ENCODE results near the gene CALM3.

DNA sequence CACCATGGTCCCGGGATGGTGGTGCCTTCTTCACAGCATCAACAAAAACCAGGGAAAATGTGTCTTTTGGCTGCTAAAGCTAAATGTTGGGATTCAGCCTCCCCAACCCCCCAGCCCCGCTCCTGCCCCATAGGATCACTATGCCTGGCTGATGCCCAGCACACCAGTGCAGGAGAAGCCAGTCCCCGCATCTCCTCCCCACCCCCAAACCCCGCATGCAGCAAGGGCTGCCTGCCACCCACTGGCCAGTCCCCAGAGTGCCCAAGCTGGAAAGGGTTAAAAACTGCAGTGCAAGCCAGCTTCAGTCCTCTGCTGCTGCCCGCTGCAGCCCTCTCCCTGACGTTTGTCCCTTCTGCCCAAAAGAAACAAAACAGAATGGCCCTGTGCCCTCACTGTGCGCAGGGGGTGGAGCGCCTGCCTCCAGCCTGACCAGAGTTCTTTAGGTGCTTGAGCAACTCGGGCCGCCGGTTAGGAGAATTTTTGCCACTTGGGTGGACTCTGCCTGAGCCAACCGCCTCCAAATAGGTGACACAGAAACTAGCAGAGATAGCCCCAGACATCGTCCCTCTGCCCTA, 3.7 kb downstream of the CALM3 start:
- TF ChIP-seq MYC (IDR thresholded peaks at IDR 0.05; ENCODE audit: low read depth, low read length) (no peak), POLR2AphosphoS5 (IDR thresholded peaks at IDR 0.05; ENCODE audit: insufficient read depth, low read depth, low read length) (no peak), POLR2A (IDR thresholded peaks at IDR 0.05; ENCODE audit: low read depth, low read length) (no peak), EZH2 (IDR thresholded peaks at IDR 0.05; ENCODE audit: borderline replicate concordance, low read depth, low read length, severe bottlenecking) (no peak), GATA2 (IDR thresholded peaks at IDR 0.05; ENCODE audit: insufficient read depth, insufficient read length, low read depth, low read length) (no peak), JUN (IDR thresholded peaks at IDR 0.05; ENCODE audit: borderline replicate concordance, insufficient read depth, insufficient read length, low read depth) (no peak), FOS (IDR thresholded peaks at IDR 0.05; ENCODE audit: borderline replicate concordance, insufficient read depth, low read length) (no peak)
- TF ChIP-seq, protein P1, sequence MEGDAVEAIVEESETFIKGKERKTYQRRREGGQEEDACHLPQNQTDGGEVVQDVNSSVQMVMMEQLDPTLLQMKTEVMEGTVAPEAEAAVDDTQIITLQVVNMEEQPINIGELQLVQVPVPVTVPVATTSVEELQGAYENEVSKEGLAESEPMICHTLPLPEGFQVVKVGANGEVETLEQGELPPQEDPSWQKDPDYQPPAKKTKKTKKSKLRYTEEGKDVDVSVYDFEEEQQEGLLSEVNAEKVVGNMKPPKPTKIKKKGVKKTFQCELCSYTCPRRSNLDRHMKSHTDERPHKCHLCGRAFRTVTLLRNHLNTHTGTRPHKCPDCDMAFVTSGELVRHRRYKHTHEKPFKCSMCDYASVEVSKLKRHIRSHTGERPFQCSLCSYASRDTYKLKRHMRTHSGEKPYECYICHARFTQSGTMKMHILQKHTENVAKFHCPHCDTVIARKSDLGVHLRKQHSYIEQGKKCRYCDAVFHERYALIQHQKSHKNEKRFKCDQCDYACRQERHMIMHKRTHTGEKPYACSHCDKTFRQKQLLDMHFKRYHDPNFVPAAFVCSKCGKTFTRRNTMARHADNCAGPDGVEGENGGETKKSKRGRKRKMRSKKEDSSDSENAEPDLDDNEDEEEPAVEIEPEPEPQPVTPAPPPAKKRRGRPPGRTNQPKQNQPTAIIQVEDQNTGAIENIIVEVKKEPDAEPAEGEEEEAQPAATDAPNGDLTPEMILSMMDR (IDR thresholded peaks at IDR 0.05; ENCODE audit: extremely low read depth in 1 of 2, insufficient read depth in 1 of 2, low read depth in 1 of 2, low read length in 2 of 2), result peak in 1 of 2 donors; percentile 2
- TF ChIP-seq, protein P2, sequence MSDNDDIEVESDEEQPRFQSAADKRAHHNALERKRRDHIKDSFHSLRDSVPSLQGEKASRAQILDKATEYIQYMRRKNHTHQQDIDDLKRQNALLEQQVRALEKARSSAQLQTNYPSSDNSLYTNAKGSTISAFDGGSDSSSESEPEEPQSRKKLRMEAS (IDR thresholded peaks at IDR 0.05; ENCODE audit: insufficient read depth, insufficient read length), result no peak
